Astrocyte (in vitro differentiated cells and primary cell): ENCODE results near the gene ARMH3.

Experiments used
- EZH2 ChIP-seq: IDR thresholded peaks from 2 replicates; pipeline ENCODE4 v1.6.1; 2012; ENCODE audit warnings: mild to moderate bottlenecking, low read length, inconsistent platforms; ENCODE audit not compliant: insufficient read depth
- TF ChIP-seq, protein P1 (sequence below): IDR thresholded peaks from 2 replicates; pipeline ENCODE4 v1.5.1; 2011; ENCODE audit warnings: low read depth, mild to moderate bottlenecking, inconsistent platforms, low read length, moderate library complexity; ENCODE audit not compliant: insufficient read depth

DNA sequence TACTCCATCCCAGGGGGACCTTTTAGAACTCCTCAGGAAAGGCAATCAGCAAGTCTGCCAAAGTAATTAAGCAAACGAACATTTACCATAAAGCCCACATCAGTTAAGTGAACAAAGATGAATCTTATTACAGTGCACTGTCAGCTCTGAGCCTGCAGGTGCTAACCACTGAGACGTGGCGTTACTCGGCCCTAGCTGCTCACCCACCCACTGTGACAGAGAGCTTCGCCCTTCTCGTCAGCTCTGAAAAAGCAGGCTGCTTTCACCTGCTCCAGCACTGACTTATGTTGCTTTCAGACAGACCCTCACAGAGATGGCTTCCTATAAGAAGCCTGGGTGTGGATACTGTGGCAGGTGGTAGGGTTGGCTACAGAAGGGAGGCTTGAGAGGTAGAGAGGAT, 154.6 kb downstream of the ARMH3 start:
- TF ChIP-seq EZH2, result no peak
- TF ChIP-seq, protein P1, sequence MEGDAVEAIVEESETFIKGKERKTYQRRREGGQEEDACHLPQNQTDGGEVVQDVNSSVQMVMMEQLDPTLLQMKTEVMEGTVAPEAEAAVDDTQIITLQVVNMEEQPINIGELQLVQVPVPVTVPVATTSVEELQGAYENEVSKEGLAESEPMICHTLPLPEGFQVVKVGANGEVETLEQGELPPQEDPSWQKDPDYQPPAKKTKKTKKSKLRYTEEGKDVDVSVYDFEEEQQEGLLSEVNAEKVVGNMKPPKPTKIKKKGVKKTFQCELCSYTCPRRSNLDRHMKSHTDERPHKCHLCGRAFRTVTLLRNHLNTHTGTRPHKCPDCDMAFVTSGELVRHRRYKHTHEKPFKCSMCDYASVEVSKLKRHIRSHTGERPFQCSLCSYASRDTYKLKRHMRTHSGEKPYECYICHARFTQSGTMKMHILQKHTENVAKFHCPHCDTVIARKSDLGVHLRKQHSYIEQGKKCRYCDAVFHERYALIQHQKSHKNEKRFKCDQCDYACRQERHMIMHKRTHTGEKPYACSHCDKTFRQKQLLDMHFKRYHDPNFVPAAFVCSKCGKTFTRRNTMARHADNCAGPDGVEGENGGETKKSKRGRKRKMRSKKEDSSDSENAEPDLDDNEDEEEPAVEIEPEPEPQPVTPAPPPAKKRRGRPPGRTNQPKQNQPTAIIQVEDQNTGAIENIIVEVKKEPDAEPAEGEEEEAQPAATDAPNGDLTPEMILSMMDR, result no peak
